Measurements from ENCODE around the gene WWC1.
"Not testable (repeated sequence)": the region's sequence is repeated elsewhere in the genome, so short reads cannot be mapped to it uniquely, and the experiment has no call there.

Gene WWC1

DNA sequence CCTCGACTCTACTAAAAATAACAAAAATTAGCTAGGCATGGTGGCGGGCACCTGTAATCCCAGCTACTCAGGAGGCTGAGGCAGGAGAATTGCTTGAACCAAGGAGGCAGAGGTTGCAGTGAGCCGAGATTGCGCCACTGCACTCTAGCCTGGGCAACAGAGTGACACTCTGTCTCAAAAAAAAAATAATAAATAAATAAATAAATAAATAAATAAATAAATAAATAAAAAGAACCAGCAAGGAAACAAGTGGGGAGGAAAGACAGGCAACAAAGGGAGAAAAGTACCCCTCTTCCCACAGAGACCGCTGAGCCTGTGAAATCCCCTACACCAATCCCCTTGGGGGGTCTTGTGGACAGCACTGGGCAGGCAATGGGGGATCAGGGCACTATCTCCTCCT is 4.6 kb upstream of the WWC1 start:
- not testable (repeated sequence) for FAIRE-seq

DNA sequence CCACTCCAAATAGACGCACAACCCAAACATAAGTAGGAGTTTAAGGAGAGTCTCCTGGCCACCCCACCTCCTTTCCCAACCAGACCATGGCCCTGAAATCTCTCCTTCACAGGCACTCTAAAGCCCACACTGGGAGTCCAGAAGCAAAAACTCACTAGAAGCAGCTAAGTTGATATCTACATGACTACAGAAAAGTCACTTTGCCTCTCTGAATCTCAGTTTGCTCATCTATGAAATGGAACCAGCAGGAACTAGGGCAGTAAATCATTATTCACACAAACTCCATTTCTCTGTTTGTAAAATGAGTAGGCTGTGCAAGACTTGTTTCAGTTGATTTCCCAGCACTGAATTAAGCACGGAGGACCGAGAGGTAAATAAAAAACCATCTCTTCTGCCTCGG is 4.1 kb upstream of the WWC1 start:
- no peak for FAIRE-seq

DNA sequence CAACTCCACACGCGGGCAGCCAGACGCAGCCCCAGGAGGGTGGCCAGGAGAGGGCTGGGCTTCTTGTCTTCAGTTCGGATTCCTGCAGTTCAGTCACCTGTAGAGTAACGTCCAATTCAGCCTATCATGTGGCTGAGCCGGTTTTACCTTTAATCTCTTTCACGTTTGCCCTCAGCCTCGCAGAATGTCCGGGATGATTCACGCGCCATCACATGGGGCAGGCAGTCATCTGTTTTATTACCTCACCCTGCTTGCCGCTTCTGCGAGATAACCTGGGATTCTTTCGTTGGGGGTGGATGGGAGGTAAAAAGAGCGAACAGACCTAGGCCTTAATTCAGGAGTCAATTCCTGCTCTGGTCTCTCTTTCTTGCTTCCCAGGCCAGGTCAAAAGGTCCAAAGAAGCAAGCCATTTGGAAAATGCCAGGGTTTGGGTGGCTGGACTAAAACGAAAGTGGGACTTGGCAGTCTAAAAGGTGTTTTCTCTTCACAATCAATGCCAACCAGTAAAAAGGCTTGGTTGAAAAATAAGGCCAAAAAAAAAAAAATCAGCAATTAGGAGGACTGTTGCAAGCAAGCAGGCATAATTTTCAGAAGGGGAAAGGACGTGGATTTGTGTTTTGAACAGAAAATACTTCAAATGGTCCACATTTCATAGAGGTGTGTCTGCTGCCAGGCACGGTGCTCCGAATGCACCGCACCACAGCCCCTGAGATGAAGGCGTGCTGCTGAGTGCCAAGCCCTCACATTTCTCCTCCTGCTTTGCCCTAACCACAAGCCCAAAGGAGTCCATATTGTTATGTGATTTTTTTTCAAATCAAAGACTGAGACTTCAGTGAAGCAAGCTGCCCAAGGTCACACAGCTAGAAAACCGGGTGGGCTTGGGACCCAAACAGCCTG is 2.8 kb upstream of the WWC1 start:
- FAIRE-seq: no peak

DNA sequence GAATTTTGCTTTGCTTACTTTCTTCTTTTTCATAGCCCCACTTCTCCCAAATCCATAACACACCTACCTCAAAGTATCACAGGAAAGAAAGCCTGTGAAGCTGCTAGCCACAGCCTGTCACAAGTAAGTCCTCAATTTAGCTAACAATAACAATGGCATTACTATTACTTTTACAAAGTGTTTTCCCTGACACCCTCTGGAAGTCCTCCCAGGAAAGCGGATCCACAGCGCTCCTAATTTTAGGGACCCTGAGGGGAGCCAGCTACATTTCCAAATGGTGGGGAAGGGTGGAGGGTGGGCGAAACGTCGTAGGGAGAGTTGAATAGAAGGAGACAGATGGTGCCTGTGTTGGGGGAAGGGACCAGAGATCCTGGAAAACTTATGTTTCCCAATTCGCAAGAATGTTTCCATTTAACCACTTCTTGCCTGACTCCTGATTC is 523 bp upstream of the WWC1 start:
- no peak for FAIRE-seq

DNA sequence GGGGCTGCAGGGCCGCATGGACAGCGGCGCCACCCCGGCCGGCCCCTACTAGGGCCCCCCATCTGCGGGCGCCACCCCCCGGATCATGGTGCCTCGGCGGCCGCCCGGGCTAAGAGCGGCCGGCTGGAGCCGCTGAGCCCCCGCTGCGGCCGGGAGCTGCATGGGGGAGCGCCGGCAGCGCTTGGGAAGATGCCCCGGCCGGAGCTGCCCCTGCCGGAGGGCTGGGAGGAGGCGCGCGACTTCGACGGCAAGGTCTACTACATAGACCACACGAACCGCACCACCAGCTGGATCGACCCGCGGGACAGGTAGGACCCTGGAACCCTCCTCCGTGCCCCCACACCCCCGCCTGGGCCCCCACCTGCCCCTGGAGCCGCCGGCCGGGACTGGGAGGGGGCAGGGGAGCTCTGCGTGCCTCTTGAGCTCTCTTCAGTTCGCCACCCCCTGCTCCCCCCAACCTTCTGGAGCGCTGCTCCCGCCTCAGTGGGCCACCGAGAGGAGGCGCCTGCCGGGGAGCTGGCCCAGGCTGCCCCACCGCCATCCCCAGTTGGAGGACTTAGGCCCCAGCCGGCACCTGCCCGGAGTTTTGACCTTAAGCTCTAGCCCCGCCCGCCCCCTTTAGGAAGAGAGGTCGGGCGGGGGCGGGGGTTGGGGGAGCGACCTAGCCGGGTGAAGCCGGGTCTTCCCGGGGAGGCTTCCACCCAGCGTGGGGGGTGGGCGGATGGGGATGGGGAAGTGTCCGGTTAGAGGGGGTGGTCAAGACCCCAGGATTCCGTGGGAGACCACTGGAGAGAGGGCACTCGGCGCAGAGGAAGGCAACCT is 730 bp downstream of the WWC1 start:
- no peak for FAIRE-seq

DNA sequence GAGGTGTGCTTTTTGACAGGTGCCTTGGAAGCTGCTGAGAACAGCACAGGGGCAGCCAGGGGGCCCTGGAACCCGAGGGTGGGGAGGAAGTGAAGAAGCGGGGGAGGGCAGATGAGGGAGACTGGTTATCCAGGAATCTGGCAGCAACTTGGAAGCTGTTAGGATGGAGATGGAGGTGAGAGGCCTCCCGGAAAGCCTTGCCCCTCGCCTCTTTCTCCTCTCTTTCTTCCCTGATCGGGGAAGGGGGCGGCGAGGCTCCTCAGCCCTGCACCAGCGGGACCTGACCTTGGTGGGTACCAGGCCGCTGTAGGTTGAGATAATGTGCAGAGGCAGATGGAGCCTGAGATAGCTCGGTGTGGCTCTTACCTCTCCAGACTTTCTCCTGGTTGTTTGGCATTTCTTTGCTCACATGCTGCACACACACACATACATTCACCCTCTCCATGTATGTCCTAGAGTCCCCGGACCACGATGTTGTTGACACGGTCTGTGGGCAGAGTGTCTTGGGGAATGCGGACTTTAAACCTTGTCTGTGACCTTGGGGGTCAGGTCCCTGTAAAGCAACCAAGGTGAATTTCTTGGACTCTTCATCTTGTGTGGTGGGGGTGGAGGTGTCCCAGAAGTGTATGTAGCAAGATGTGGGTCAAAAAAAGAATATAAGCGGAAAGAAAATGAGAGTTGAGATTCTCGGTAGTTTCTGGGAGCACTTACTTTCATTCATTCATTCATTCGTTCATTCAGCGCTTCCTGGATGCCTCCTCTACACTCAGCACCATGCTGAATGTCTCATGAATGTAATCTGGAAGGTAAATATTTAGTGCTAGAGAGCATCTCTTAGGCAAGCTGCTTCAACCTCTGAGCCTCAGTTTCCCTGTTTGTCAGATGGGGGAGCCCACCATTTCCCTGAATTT is 1.6 kb downstream of the WWC1 start:
- FAIRE-seq: no peak

DNA sequence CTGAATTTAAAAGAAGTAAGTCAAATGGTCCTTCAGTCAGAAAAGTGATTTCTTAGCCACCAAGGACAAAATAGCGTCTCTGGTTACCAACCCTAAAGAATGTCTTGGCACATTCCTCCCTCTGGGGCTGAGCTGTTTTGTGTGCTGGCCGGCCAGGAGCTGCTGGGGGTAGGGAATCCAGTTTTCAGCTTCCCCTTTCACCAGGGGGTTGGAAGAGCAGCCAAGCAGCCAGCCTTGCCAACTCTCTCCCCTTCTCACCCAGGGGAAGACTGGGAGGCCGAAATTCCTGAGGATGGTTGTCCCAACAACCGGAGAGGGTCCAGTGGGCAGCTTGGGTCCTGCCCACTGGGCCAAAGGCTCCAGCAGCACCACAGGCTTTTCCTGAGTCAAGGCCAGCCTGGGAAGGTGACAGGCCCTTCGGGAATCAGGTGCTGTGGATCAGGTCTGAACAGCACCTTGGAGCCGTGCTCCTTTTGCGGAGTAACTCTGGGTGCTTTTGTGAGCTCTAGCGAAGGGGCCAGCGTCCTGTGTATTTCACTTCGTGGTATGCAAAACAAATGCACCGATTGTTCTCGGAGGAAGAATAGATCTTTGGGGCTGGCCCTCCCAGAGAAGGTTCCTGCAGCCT is 4.2 kb downstream of the WWC1 start:
- FAIRE-seq: no peak

DNA sequence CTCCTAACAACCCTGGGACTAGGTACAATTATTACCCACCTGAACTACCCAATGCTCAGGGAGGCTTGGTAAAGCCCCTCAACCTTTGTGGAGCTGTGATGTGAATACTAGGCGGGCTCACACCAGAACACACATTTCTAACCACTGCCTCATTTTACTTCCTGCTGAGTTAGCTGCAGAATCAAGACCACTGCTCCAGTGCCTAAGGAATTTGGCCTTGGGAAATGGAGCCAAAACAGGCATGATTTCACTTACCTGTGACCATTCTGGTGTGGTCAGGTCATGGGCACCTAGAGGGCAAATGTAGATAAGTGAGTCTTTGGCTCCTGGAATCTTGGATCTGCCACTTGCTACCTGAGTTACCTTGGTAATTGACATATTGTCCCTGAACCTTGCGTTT is 5.2 kb downstream of the WWC1 start:
- no peak for FAIRE-seq

DNA sequence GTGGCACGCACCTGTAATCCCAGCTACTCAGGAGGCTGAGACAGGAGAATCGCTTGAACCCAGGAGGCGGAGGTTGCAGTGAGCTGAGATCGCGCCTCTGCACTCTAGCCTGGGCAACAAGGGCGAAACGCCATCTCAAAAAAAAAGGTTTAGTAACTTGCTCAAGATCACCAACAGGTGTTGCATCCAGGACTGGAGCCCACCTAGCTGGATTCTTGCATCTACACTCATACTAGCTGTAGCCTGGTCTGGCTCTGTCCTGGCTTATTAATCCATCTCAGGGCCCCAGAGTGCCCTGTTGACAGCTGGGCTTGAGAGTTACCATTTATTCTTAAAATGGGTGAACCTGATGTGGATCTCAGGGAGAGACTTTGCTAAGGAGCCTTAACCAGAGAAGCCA is 7.5 kb downstream of the WWC1 start:
- no peak for FAIRE-seq

DNA sequence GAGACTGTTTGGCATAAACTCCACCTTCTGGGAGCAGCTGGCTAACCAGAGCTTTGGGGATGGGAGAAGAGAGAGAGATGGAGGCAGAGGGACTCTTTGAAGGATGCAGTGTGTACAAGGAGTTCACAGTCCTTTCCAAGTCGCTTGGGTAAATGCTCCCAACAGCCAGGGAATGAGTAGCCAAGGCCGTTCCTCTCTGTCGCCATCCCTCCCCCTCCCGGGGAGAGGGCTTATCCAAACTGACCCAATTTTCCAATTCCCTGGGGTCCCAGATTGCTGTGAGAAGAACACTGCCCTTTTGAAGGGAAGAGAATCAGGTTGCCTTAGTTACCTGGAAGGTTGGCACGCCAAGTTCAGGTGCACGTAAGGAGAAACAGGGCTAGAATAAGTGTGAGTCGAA is 7.9 kb downstream of the WWC1 start:
- no peak for FAIRE-seq

DNA sequence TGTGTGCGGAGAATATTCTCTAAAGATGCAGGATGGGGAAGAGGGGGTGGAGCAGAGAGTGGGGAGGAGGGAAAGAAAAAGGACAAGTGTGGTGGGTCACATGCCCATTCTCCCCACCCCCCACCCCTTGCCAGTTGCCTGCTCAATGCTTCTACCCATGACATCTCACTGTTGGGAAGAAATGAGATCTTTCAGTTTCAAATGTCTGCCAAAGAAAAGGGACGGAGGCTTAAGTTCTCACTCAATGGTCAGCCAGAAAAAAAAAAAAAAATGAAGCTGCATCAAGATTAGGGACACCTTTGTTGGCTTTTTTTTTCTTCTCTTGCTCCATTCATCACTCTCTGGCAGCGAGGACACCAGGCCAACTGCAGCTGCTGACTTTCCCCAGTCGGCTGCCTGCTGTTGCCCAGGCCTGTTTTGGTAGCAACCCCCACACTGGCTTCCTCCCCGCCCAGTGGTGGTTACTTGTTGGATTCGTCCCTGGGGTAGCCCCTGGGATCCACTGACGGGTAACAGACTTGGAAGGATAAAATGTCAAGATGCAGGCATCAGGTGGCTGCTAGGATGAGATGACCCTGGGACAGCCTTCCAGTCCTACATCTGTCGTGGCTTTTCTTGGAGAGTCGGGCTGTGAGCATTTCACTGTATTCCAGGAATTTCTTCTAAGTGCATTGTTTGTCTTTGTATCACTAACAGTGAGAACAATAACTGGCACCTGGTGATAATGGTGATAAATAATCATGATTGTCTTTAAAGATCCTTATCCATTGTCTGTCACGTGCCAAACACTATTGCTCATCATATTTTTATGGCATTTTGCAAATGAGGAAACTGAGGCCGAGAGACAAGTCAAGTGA is 9.1 kb downstream of the WWC1 start:
- FAIRE-seq: no peak

DNA sequence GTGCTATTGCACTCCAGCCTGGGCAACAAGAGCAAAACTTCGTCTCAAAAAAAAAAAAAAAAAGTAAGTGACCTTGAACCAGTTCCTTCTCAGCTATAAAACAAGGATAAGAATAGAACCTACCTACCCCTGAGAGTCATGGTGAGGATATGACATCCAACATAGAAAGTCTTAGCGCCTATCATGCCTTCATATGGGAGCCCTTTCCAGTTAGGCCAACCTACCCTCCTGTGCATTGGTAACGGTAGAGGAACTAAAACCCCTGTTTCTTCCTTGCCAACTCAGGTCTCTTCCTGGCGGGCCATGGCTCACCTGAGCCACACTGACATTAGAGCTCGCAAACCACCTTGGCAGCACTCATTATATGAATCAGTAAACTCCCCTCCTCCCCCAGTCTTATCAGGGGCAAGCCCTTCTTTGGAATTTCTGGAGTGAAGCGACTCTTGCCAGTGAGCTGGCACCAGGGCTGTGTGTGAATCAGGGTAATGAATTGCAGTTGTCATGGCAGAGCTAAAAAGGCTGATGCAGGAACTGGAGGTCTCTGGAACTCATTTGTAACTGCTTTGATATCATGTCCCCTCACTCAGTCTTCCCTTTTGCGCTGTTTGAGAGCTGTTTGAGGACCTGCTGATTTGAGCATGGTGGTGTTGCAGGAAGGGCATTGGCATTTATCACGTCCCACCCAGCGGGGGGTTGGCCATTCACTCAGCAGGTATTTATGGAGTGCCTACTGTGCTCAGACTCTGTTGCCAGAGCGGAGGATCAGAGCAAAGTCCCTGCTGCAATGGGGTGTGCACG is 10.3 kb downstream of the WWC1 start:
- no peak for FAIRE-seq

DNA sequence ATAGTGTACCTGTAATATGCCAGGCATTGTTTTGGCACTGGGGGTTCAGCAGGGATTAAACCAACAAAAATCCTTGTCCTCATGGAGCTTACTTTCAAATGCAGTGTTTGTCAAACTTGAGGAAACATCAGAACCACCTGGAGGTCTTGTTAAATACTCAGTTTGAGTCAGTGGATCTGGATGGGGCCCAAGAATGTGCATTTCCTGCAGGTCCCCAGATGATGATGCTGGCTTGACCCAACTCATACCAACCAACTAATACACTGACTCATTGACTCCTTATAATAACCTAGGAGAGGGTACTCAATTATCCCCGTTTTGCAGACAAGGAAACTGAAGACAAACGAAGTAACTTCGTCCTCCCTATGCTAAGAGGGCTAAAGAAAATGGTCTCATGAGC is 11.3 kb downstream of the WWC1 start:
- no peak for FAIRE-seq

DNA sequence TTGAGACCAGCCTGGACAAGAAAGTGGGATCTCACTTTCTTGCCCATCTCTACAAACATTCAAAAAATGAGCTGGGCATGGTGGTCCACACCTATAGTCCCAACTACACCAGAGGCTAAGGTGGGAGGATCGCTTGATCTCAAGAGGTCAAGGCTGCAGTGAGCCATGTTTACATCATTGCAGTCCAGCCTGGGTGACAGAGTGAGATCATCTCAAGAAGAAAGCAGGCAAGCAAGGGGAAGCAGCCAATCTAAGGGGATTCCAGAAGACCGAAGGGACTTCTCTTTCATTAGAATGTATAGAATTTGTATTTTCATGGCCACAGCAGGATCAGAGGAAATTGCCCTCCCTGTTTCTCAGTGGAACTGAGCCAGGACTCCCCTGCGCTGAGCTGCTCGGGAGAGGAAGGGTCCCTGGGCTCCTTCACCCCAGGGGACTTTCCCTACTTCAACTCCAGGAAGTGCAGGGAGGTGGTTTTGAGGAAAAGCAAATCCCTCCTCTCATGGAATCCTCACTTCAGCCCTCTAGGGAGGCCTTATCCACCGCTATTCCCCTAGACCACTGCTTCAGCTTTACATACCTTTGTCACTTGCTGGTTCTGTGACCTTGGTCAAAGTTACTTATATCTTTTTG is 12.1 kb downstream of the WWC1 start:
- no peak for FAIRE-seq

DNA sequence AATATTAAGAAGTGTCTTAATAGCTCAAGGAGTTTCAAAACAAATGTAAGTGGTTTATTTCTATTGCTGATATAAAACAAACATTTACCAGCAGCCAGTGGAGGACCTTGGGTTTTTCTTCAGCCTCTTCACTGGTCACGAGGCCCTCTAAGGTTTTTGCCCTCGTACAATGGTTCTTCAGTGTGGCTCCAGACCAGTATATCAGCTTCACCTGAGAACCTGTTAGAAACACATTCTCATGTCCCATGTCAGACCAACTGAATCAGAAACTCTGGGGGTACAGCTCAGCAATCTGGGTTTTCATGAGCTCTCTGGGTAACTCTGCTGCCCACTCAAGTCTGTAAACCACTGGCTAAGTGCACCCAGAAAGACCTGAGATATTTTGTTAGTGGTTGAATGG is 12.9 kb downstream of the WWC1 start:
- FAIRE-seq: no peak

DNA sequence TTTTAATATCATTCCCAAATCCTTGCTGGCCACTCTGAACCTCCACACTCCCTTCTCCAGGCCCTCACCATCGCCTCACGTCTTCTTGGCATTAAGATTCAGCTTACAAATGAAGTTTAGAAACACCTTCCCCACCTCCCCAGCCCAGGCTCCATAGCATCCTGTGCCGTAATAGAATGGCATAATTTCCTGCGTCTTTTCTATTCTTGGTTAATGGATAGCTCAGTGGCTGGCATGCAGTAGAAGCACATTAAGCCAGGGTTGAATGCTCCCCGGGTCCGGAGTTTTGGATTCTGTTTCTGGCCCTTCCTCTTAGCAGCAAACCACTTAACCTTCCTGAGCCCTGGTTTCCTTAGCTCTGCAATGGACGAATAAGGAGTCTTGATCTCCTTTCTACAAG is 13.8 kb downstream of the WWC1 start:
- FAIRE-seq: no peak

DNA sequence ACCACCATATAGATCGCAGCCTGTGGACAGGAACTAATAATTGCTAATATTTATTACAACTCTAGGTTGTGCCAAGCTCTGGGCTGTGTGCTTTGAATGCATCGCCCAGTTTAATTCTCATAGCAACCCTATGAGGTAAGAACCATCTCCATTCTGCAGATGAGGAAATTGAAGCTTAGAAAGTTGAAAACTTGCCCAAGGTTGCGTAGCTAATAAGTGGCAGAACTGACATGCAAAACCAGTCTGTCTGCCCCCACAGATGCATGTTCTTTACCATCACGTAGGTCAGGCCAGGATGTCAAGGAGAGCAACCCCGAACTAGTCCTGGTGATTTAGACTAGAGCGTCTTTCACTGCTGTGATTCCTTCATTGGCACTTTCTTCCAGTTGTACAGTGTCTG is 15.6 kb downstream of the WWC1 start:
- FAIRE-seq: no peak

DNA sequence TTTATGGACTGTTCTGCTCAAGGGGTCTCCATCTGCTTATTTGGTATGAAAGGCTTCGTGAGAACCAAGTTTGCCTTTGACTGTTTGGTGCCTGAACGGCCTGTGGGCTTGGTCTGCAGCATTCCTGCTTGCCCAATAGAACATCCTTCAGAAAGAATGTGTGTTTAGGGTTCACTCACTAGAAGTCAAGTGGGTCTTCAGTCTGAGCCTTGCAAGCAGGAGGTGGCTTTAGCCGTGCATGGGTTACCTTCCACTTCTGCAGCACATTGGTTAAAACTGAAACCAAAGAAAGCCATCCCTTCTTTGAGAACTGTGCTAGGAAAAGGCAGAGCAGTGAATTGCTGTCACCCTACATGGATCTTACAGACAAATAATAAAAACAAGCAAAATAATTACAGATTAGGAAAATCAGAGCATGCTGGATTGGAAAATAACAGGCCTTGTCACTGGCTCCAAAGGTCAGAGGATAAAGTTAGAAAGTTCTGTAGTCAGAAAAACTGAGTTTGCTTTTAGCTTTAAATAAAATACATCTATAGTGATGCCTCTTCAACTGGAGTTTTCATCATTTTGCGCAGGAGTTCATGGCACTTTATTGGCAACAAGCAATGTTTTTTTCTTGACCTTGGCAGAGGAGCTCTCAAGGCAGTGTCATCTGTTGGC is 16.6 kb downstream of the WWC1 start:
- no peak for FAIRE-seq

DNA sequence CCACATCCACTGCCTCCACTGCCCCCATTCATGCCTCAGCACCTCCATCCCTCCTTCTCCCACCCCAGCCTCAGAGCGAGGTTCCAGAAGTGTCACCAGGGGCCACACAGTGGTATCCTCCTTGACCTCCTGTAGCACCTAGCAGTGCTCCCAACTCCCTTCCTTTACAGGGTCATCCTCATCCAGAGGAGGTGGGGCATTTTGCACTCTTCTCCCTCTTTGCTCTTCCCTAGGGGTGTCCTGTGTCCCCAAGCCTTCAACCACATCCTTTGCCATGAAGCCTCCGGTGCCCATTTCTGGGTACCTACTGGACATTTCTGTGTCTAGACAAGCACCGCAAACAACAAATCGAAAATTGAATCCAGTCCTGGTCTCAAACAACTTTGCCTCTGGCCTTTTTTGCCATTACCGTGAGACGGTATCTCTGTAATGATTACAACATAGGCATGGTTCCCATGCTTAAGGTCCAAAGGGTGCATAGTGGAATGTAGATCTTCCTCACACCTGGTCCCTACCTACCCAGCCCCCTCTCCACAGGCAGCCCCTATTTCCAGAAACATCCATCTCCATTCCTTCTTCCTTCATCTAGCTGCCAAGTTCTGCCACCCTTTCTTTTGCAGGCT is 17.6 kb downstream of the WWC1 start:
- FAIRE-seq: no peak

All from TTC549 (cell line).